ENCODE measurements around the gene MB21D2. TPM values are rescaled to one million over a fixed set of nuclear protein-coding genes. Genes with fewer than 3 reads are reported as not detected.

Gene MB21D2
- total RNA-seq, 4 donors from 2014 or later = 0.72 to 3.6 (median 2.8) TPM

GRCh38 chr3:192881159-192881786 lies 36.4 kb downstream of the MB21D2 start:
- TF ChIP-seq CTCF (IDR thresholded peaks at IDR 0.05) = no peak
- no peak for TF ChIP-seq POLR2A (IDR thresholded peaks at IDR 0.05)
- no peak overlapping the region for H3K4me3 ChIP-seq
- peaks cover 0 to 8% (median 0%) of the 10 kb centered on the region in 3 donors for H3K4me1 ChIP-seq
- no peaks in the 10 kb centered on the region for H3K36me3 ChIP-seq
- 83 to 88% methylated on average over 5 to 7 of the region's 7 CpGs for WGBS, 2 donors
- H3K27me3 ChIP-seq = peaks cover 0 to 4% (median 0%) of the 10 kb centered on the region in 4 donors
- H3K27ac ChIP-seq = no peak overlapping the region
- H3K9me3 ChIP-seq = no peaks in the 10 kb centered on the region
- no peak for DNase-seq
- intact Hi-C loops (cut with DNase I) = no loop called here

GRCh38 chr3:192880313-192880712 lies 37.3 kb downstream of the MB21D2 start:
- Histone ChIP-seq H3K9me3 (no peaks in the 10 kb centered on the region), H3K4me1 (peaks cover 0 to 16% (median 0%) of the 10 kb centered on the region in 3 donors), H3K27me3 (peaks cover 0 to 4% (median 0%) of the 10 kb centered on the region in 4 donors), H3K4me3 (no peak overlapping the region), H3K36me3 (no peaks in the 10 kb centered on the region), H3K27ac (no peak overlapping the region)
- intact Hi-C loops (cut with DNase I) = no loop called here
- WGBS, 2 donors = 77 to 80% methylated on average over 5 to 6 of the region's 6 CpGs
- DNase-seq = no peak
- TF ChIP-seq CTCF (IDR thresholded peaks at IDR 0.05) = no peak
- no peak for TF ChIP-seq POLR2A (IDR thresholded peaks at IDR 0.05)

- peaks cover 0 to 4% (median 0%) of the 10 kb centered on the region in 4 donors for H3K27me3 ChIP-seq
- no peaks in the 10 kb centered on the region for H3K36me3 ChIP-seq
- H3K4me3 ChIP-seq = no peak overlapping the region
- TF ChIP-seq CTCF (IDR thresholded peaks at IDR 0.05) (no peak), POLR2A (IDR thresholded peaks at IDR 0.05) (no peak)
- intact Hi-C loops (cut with DNase I) = no loop called here
- H3K27ac ChIP-seq = no peak overlapping the region
- peaks cover 0 to 16% (median 0%) of the 10 kb centered on the region in 3 donors for H3K4me1 ChIP-seq
- no peak for DNase-seq
- 54 to 64% methylated on average over 8 of the region's 8 CpGs for WGBS, 2 donors
- no peaks in the 10 kb centered on the region for H3K9me3 ChIP-seq
Measured at GRCh38 chr3:192879346-192880031, 38.2 kb downstream of the MB21D2 start.

GRCh38 chr3:192875971-192876565 lies 41.6 kb downstream of the MB21D2 start:
- Histone ChIP-seq H3K36me3 (no peaks in the 10 kb centered on the region), H3K4me1 (peaks cover 0 to 16% (median 0%) of the 10 kb centered on the region in 3 donors), H3K27ac (no peak overlapping the region), H3K4me3 (no peak overlapping the region), H3K9me3 (no peaks in the 10 kb centered on the region), H3K27me3 (peaks cover 0 to 4% (median 0%) of the 10 kb centered on the region in 4 donors)
- TF ChIP-seq CTCF (IDR thresholded peaks at IDR 0.05) = no peak
- intact Hi-C loops (cut with DNase I) = no loop called here
- 46 to 51% methylated on average over 3 of the region's 3 CpGs for WGBS, 2 donors
- no peak for DNase-seq

- Histone ChIP-seq H3K4me3 (no peak overlapping the region), H3K27ac (no peak overlapping the region), H3K36me3 (no peaks in the 10 kb centered on the region), H3K9me3 (no peaks in the 10 kb centered on the region), H3K27me3 (no peaks in the 10 kb centered on the region), H3K4me1 (peaks cover 5 to 10% (median 7%) of the 10 kb centered on the region in 3 donors)
- DNase-seq = no peak
- TF ChIP-seq POLR2A (IDR thresholded peaks at IDR 0.05) (no peak), CTCF (IDR thresholded peaks at IDR 0.05) (no peak)
- intact Hi-C loops (cut with DNase I) = no loop called here
- 73 to 81% methylated on average over 5 of the region's 5 CpGs for WGBS, 2 donors
Measured at GRCh38 chr3:192870822-192871221, 46.8 kb downstream of the MB21D2 start.

All from esophagus squamous epithelium (tissue), 5 donors.